Adrenal gland (tissue), 12 donors: Measurements from ENCODE around the gene FAM107A. TPM values are rescaled to one million over a fixed set of nuclear protein-coding genes. Genes with fewer than 3 reads are reported as not detected.

Source experiments
- DNase-seq, 7 donors: peaks; one replicate each; pipeline ENCODE4 v3.0.0-alpha.2; 2019 to 2020
- H3K27ac ChIP-seq, 5 donors: fragments of 200-600 bp; sonication (generic) in 4 of 5; 1 replicate in 3 of 5; 2 replicates in 2 of 5; pipeline versions ENCODE4 v1.5.1 to v1.8.0; 2016 to 2020; ENCODE audit warnings: mild to moderate bottlenecking in 1 of 5
- H3K27me3 ChIP-seq: fragments of 200-600 bp; 2 replicates; pipeline ENCODE4 v1.8.0; 2021
- H3K36me3 ChIP-seq, 2 donors: fragments of 200-600 bp; replicated peaks in 1 of 2; 1 replicate in 1 of 2; 2 replicates in 1 of 2; pipeline versions ENCODE4 v1.5.1 to v1.8.0; 2018 to 2022
- H3K4me1 ChIP-seq, 2 donors: fragments of 200-600 bp; replicated peaks in 1 of 2; 1 replicate in 1 of 2; 2 replicates in 1 of 2; pipeline versions ENCODE4 v1.5.1 to v1.8.0; 2018 to 2021
- H3K4me3 ChIP-seq, 4 donors: fragments of 200-600 bp; sonication (generic) in 3 of 4; one replicate each; pipeline ENCODE4 v1.5.1; 2016 to 2018
- H3K9me3 ChIP-seq, 3 donors: fragments of 200-600 bp; sonication (generic) in 1 of 3; replicated peaks in 1 of 3; 1 replicate in 2 of 3; 2 replicates in 1 of 3; pipeline versions ENCODE4 v1.5.1 to v1.8.0; 2016 to 2021
- POLR2A ChIP-seq, 2 donors: fragments of 450-650 bp; IDR thresholded peaks; one replicate each; pipeline ENCODE4 v1.6.1; 2017; ENCODE audit warnings: antibody characterized with exemption in 2 of 2, mild to moderate bottlenecking in 2 of 2, moderate library complexity in 1 of 2
- WGBS, 4 donors: extraction: QIAGEN DNeasy Blood & Tissue Kit in 2 of 4; methylation state at CpG; one replicate each; pipeline versions ENCODE4 v1.1.5 to v1.1.7; 2013 to 2017; 5-methylcytosine and 5-hydroxymethylcytosine counted together
- intact Hi-C, 2 donors: fragments of 100-400 bp; cut with DNase I; formaldehyde crosslinking; loops; one replicate each; pipeline versions ENCODE4 v1.14.1 to v1.15.0; 2022 to 2023
- polyA plus RNA-seq, 3 donors: library from polyadenylated mRNA; stranded (reverse); fragments of 200-250 nt in 2 of 3; fragments of 350-450 nt in 1 of 3; fragmentation: Illumina TruSeq in 1 of 3; extraction: RNeasy Lipid Tissue Mini Kit (QIAGEN cat#74804) in 1 of 3; gene quantifications; one replicate each; pipeline ENCODE4 v1.2.3, GENCODE V29; 2013 to 2014
- total RNA-seq, 9 donors: library from RNA; depleted of rRNA in 4 of 9; stranded (reverse); fragments of >200 nt in 4 of 9; fragments of 120-200 nt in 1 of 9; fragmentation: NEBNext Ultra II Directional in 1 of 9; extraction: Animal tissue kit (Norgen Biotek cat#: 25700) in 1 of 9; gene quantifications; one replicate each; pipeline versions ENCODE4 v1.1.0 to v1.2.4, GENCODE V29; 2013 to 2023
- TF ChIP-seq, protein P1 (sequence below), 6 experiments: fragments of 450-650 bp in 4 of 6; fragments of 200-600 bp in 2 of 6; sonication (generic) in 1 of 6; IDR thresholded peaks; 1 replicate in 5 of 6; 2 replicates in 1 of 6; pipeline versions ENCODE4 v1.5.1 to v1.8.0; 2016 to 2021; ENCODE audit warnings: antibody characterized with exemption in 6 of 6, mild to moderate bottlenecking in 2 of 6, moderate library complexity in 1 of 6
- donor health status: healthy with polysubstance abuse.
- donor health status: Bipolar disorder and iron deficiency.
- donor health status: DM: yes; HTN: yes; CAD: no.
- donor health status: DM: no; HTN: no; CAD: no.
- donor health status: DM: no; HTN: no; CAD: no.
- donor health status: DM: yes; HTN: yes; CAD: no.

The FAM107A gene
- total and polyA plus RNA-seq, 12 donors: 1.2 to 12.5 (median 5.8) TPM

GRCh38 chr3:58534592-58535494 is 42.3 kb downstream of the FAM107A start:
- WGBS, 4 donors: 92 to 95% (median 94%) methylated on average over 6 to 9 of the region's 9 CpGs
- DNase-seq: no peak
- intact Hi-C loops: loop anchor here (5.0 to 10.0 kb wide), 4 partner anchors 70 to 220 kb away; no protein-coding TSS in a partner anchor
- H3K4me3 ChIP-seq: no peak overlapping the region
- H3K4me1 ChIP-seq: peaks cover 18 to 32% of the 10 kb centered on the region in 2 donors
- H3K9me3 ChIP-seq: no peaks in the 10 kb centered on the region
- H3K27me3 ChIP-seq: no peaks in the 10 kb centered on the region
- TF ChIP-seq, protein P1, sequence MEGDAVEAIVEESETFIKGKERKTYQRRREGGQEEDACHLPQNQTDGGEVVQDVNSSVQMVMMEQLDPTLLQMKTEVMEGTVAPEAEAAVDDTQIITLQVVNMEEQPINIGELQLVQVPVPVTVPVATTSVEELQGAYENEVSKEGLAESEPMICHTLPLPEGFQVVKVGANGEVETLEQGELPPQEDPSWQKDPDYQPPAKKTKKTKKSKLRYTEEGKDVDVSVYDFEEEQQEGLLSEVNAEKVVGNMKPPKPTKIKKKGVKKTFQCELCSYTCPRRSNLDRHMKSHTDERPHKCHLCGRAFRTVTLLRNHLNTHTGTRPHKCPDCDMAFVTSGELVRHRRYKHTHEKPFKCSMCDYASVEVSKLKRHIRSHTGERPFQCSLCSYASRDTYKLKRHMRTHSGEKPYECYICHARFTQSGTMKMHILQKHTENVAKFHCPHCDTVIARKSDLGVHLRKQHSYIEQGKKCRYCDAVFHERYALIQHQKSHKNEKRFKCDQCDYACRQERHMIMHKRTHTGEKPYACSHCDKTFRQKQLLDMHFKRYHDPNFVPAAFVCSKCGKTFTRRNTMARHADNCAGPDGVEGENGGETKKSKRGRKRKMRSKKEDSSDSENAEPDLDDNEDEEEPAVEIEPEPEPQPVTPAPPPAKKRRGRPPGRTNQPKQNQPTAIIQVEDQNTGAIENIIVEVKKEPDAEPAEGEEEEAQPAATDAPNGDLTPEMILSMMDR (IDR thresholded peaks at IDR 0.05): no peak
- TF ChIP-seq POLR2A (IDR thresholded peaks at IDR 0.05): no peak
- H3K27ac ChIP-seq: no peak overlapping the region
- H3K36me3 ChIP-seq: peaks cover 0 to 13% of the 10 kb centered on the region in 2 donors

- peaks cover 0 to 13% of the 10 kb centered on the region in 2 donors for H3K36me3 ChIP-seq
- H3K27me3 ChIP-seq: no peaks in the 10 kb centered on the region
- intact Hi-C loops: loop anchor here (5.0 to 10.0 kb wide), 4 partner anchors 68 to 218 kb away; no protein-coding TSS in a partner anchor
- 20 to 27% (median 21%) methylated on average over 7 to 11 of the region's 11 CpGs for WGBS, 4 donors
- H3K4me1 ChIP-seq: peaks cover 18 to 30% of the 10 kb centered on the region in 2 donors
- TF ChIP-seq, protein P1 (IDR thresholded peaks at IDR 0.05): peak; percentile 85 to 94 (median 93)
- TF ChIP-seq POLR2A (IDR thresholded peaks at IDR 0.05): no peak
- DNase-seq: peak; percentile 76 to 87 (median 79)
- H3K9me3 ChIP-seq: no peaks in the 10 kb centered on the region
- H3K27ac ChIP-seq: peak overlapping the region in 1 of 5 donors; percentile 36
- H3K4me3 ChIP-seq: no peak overlapping the region
Observed at GRCh38 chr3:58532794-58533220, 44.4 kb downstream of the FAM107A start.

DNA sequence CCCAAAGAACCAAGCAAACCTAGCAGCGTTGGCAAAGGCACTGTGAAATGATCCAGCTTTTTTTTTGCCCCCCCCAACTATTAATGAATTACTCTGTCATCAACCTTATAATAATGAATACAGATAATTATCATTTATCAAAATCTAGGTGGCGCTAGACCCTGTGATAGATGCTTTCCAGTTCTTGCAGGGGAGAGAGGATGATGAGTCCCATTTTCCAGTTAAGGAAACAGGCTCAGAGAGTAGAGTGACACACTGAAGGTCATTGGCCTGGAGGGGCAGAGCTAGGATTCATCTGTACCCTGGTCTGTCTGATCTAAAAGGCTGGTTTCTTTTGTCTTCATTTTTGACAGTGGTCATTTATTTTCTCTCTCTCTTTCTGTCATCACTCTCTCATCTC is 45.2 kb downstream of the FAM107A start:
- Histone ChIP-seq H3K9me3 (no peaks in the 10 kb centered on the region), H3K27me3 (no peaks in the 10 kb centered on the region), H3K4me3 (no peak overlapping the region), H3K36me3 (peaks cover 0 to 13% of the 10 kb centered on the region in 2 donors), H3K27ac (no peak overlapping the region), H3K4me1 (peaks cover 15 to 27% of the 10 kb centered on the region in 2 donors)
- WGBS, 4 donors: 75 to 85% (median 82%) methylated on average over 2 of the region's 2 CpGs
- TF ChIP-seq, protein P1 (IDR thresholded peaks at IDR 0.05): no peak
- no peak for TF ChIP-seq POLR2A (IDR thresholded peaks at IDR 0.05)
- intact Hi-C loops: loop anchor here (5.0 to 10.0 kb wide), 4 partner anchors 67 to 217 kb away; no protein-coding TSS in a partner anchor
- no peak for DNase-seq

- no peaks in the 10 kb centered on the region for H3K27me3 ChIP-seq
- no peaks in the 10 kb centered on the region for H3K9me3 ChIP-seq
- H3K27ac ChIP-seq: no peak overlapping the region
- intact Hi-C loops: loop anchor here (5.0 to 10.0 kb wide), 4 partner anchors 67 to 217 kb away; no protein-coding TSS in a partner anchor
- 94 to 100% (median 95%) methylated on average over 1 to 7 of the region's 7 CpGs; no CpG with 5 or more reads in 1 of the 4 donors for whole genome bisulfite sequencing, 4 donors
- H3K4me3 ChIP-seq: no peak overlapping the region
- H3K36me3 ChIP-seq: peaks cover 0 to 13% of the 10 kb centered on the region in 2 donors
- TF ChIP-seq, protein P1 (IDR thresholded peaks at IDR 0.05): no peak
- TF ChIP-seq POLR2A (IDR thresholded peaks at IDR 0.05): no peak
- peaks cover 11 to 24% of the 10 kb centered on the region in 2 donors for H3K4me1 ChIP-seq
- no peak for DNase-seq
Observed at GRCh38 chr3:58531555-58531954, 45.6 kb downstream of the FAM107A start.
